ENCODE data around the gene WNT9A. TPM values are rescaled to one million over a fixed set of nuclear protein-coding genes. Genes with fewer than 3 reads are reported as not detected.

Gene WNT9A
- polyA plus RNA-seq, 1 experiment, result 0.91 TPM

DNA sequence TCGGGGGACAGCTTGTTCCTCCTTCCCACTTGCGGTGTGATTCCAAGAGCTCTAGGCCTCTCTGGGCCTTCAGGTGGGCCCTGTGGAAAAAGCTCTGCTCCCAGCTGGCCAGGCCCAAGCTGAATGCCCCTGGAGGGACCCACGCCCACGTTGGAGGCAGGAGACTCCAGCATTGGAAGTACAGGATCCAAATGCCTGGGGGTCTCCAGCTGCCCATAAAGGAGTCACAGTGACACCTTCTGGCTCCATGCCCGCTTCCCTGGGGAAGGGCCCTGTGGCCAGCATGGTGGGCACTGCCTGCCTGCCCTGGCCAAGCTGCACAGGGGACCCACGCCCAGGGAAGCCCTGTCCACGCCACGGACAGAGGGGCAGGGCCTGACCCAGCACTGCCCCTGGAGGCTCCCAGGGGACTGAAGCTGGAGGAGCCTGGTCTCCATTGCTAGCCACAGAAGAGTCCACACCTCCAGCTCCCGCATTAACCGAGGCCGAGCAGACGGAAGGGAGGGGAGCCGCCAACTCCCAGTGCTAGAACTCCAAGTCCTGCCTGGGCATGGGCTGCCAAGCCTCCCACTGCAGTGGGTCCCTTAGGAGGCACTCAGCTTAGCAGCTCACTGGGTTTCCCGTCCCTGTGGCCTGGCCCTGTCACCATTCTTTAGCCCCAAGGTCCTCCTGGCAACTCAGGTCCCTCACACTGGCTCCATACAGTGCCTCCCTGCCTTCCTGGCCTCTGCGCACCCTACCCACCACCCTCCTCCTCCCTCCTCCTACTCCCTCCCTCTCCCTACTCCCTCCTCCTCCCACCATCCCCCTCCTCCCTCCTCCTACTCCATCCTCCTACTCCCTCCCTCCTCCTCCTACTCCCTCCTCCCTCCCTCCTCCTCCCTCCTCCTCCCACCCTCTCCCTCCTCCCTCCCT, 41.9 kb downstream of the WNT9A start:
- TF ChIP-seq, protein P1, sequence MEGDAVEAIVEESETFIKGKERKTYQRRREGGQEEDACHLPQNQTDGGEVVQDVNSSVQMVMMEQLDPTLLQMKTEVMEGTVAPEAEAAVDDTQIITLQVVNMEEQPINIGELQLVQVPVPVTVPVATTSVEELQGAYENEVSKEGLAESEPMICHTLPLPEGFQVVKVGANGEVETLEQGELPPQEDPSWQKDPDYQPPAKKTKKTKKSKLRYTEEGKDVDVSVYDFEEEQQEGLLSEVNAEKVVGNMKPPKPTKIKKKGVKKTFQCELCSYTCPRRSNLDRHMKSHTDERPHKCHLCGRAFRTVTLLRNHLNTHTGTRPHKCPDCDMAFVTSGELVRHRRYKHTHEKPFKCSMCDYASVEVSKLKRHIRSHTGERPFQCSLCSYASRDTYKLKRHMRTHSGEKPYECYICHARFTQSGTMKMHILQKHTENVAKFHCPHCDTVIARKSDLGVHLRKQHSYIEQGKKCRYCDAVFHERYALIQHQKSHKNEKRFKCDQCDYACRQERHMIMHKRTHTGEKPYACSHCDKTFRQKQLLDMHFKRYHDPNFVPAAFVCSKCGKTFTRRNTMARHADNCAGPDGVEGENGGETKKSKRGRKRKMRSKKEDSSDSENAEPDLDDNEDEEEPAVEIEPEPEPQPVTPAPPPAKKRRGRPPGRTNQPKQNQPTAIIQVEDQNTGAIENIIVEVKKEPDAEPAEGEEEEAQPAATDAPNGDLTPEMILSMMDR (IDR thresholded peaks at IDR 0.05; ENCODE audit: low read depth, low read length), result no peak
- ChIA-PET CTCF (no interaction called here), POLR2A (no interaction called here)
- Histone ChIP-seq H3K27me3 (ENCODE audit: control insufficient read depth, insufficient read depth, low read length) (peaks cover 11% of the 10 kb centered on the region), H3K4me3 (ENCODE audit: low read depth, low read length) (no peak overlapping the region), H3K9me3 (ENCODE audit: control insufficient read depth, insufficient read depth, low read length) (no peaks in the 10 kb centered on the region; the same call in 1 of the 2 replicates), H3K27ac (ENCODE audit: low read depth, low read length) (no peak overlapping the region)
- DNase-seq (ENCODE audit: low read depth, low spot score), result no peak

DNA sequence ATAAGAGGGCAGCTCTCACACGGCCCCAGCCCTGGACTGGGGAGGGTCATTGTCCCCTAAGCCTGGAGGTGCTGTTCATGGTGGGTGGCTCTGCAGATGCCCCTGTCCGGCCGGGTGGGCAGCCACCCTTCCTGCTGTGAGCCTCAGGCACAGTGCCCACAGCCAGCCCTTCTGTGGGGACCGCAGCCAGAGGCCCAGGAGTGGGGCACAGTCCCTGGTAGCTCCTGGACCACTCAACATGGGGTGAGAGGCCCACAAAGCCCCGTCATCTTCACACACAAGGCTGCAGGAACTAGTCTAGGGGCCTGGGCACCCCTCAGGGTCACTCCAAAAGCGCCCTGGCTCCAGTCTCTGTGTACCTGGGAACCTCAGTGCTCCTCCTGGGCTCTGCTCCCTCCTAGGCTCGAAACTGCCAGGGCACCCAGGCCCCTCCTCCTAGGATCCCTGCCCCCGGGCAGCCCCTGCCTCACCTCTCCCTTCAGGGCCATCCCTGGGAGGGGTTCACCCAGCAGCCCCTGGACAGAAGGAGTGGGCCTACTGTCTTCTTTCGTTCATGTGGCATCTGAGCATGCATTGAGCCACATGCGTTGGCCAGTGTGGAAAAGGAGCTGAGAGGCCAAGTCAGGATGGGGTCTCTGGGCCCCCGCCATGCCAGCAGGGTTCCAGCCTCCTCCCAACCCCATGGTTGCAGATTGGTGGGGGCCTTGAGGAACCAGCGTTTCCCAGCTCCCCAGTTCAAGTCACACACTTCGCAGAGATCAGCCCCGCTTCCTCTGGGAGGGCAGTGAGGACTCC, 43.0 kb downstream of the WNT9A start:
- no peaks in the 10 kb centered on the region; the same call in 1 of the 2 replicates for H3K9me3 ChIP-seq (ENCODE audit: control insufficient read depth, insufficient read depth, low read length)
- peaks cover 6% of the 10 kb centered on the region for H3K27me3 ChIP-seq (ENCODE audit: control insufficient read depth, insufficient read depth, low read length)
- TF ChIP-seq, protein P1 (IDR thresholded peaks at IDR 0.05; ENCODE audit: low read depth, low read length), result no peak
- DNase-seq (ENCODE audit: low read depth, low spot score), result no peak
- H3K4me3 ChIP-seq (ENCODE audit: low read depth, low read length), result no peak overlapping the region
- ChIA-PET CTCF (no interaction called here), POLR2A (no interaction called here)
- H3K27ac ChIP-seq (ENCODE audit: low read depth, low read length), result no peak overlapping the region

DNA sequence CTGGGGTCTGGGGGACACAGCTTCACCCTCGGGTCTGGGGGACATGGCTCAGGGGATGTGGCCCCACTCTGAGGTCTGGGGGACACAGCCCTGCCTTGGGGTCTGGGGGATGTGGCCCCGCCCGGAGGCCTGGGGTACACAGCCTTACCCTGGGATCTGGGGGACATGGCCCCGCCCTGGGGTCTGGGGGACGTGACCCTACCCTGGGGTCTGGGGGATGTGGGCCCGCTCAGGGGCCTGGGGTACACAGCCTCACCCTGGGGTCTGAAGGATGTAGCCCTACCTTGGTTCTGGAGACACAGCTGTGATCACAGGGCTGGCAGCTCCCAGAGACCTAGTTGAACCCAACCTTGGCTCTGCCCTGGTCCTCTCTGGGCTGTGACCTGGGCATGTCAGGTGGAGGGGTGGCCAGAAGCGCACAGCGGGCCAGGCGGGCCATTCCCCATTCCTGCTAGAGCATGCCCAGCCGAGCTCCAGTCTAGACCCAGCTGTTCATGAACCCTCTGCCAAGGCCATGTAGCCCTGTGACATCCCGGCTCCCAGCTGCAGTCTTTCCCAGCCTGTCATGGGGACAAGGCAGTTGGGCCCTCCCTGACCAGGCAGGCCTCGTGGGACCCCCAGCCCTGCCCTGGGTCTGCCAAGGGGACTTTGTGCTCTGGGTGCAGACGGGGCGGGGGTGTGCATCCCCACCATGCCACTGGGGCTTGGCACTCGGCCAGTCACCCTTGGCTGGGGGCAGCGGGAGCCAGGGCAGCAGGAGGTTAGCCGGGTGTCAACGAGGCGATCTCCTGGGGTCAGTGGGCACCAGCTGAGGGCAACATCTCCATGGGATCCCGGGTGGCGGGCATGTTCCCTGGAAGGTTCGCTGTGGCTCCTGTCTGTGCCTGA, 43.9 kb downstream of the WNT9A start:
- Histone ChIP-seq H3K27me3 (ENCODE audit: control insufficient read depth, insufficient read depth, low read length) (peaks cover 6% of the 10 kb centered on the region), H3K4me3 (ENCODE audit: low read depth, low read length) (no peak overlapping the region), H3K9me3 (ENCODE audit: control insufficient read depth, insufficient read depth, low read length) (no peaks in the 10 kb centered on the region; the same call in 1 of the 2 replicates), H3K27ac (ENCODE audit: low read depth, low read length) (no peak overlapping the region)
- CTCF ChIA-PET, result no interaction called here
- TF ChIP-seq, protein P1 (IDR thresholded peaks at IDR 0.05; ENCODE audit: low read depth, low read length), result no peak
- POLR2A ChIA-PET, result no interaction called here
- no peak for DNase-seq (ENCODE audit: low read depth, low spot score)

DNA sequence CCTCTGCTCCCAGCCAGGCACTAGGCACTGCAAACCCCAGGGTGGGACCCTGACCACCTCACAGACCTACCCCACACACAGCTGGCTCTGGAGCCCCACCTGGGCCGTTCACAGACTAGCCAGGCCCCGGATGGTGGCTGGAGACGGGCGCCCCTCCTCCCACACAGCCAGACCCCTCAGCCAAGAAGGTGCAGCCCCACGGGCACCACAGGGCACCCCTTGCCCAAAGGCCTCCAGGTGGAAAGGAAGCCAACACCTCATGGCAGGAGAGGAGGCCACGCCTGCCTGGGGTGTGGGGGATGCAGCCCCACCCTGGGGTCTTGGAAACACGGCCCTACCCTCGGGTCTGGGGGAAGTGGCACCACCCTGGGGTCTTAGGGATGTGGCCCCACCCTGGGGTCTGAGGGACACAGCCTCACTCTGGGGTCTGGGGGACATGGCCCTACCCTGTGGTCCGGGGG, 44.6 kb downstream of the WNT9A start:
- Histone ChIP-seq H3K4me3 (ENCODE audit: low read depth, low read length) (no peak overlapping the region), H3K27ac (ENCODE audit: low read depth, low read length) (no peak overlapping the region), H3K9me3 (ENCODE audit: control insufficient read depth, insufficient read depth, low read length) (no peaks in the 10 kb centered on the region; the same call in 1 of the 2 replicates), H3K27me3 (ENCODE audit: control insufficient read depth, insufficient read depth, low read length) (peaks cover 6% of the 10 kb centered on the region)
- ChIA-PET POLR2A (no interaction called here), CTCF (no interaction called here)
- no peak for DNase-seq (ENCODE audit: low read depth, low spot score)
- TF ChIP-seq, protein P1 (IDR thresholded peaks at IDR 0.05; ENCODE audit: low read depth, low read length), result no peak

Measured in AG04450 (cell line).